GM18517 (cell line): ENCODE data around the gene GFI1.
"Not testable (repeated sequence)": the region's sequence is repeated elsewhere in the genome, so short reads cannot be mapped to it uniquely, and the experiment has no call there.

Source experiments
- ATAC-seq: cut with Tn5 transposase; IDR thresholded peaks from one replicate; pipeline ENCODE4 v1.9.1; 2021; ENCODE audit warnings: mild to moderate bottlenecking, moderate library complexity; ENCODE audit not compliant: unreplicated experiment

GFI1 gene

GRCh38 chr1:92486251-92487077 is at the start of gene GFI1:
Gene GFI1, minus strand, starts transcription at chr1:92486925. Its CDS starts 3,438 bp downstream, at chr1:92483487.
- peak; percentile 27 for ATAC-seq

- not testable (repeated sequence) for ATAC-seq
Measured at GRCh38 chr1:92532371-92532770, 45.6 kb upstream of the GFI1 start.

GRCh38 chr1:92531939-92532338 is 45.2 kb upstream of the GFI1 start:
- not testable (repeated sequence) for ATAC-seq

GRCh38 chr1:92527670-92528069 is 40.9 kb upstream of the GFI1 start:
- ATAC-seq: no peak

- ATAC-seq: not testable (repeated sequence)
Measured at GRCh38 chr1:92524944-92525590, 38.3 kb upstream of the GFI1 start.

GRCh38 chr1:92519043-92519442 is 32.3 kb upstream of the GFI1 start:
- ATAC-seq: no peak

- ATAC-seq: no peak
Measured at GRCh38 chr1:92516574-92516973, 29.8 kb upstream of the GFI1 start.

GRCh38 chr1:92515796-92516201 is 29.1 kb upstream of the GFI1 start:
- ATAC-seq: no peak

GRCh38 chr1:92511541-92511940 is 24.8 kb upstream of the GFI1 start:
- ATAC-seq: no peak

GRCh38 chr1:92509619-92510018 is 22.9 kb upstream of the GFI1 start:
- no peak for ATAC-seq

- ATAC-seq: no peak
Measured at GRCh38 chr1:92505015-92505692, 18.4 kb upstream of the GFI1 start.

- ATAC-seq: no peak
Measured at GRCh38 chr1:92504291-92505014, 17.7 kb upstream of the GFI1 start.

GRCh38 chr1:92503926-92504285 is 17.2 kb upstream of the GFI1 start:
- ATAC-seq: no peak

- ATAC-seq: no peak
Measured at GRCh38 chr1:92503043-92503925, 16.6 kb upstream of the GFI1 start.

- peak; percentile 91 for ATAC-seq
Measured at GRCh38 chr1:92502247-92502646, 15.5 kb upstream of the GFI1 start.

- no peak for ATAC-seq
Measured at GRCh38 chr1:92500552-92500951, 13.8 kb upstream of the GFI1 start.

- no peak for ATAC-seq
Measured at GRCh38 chr1:92495392-92496063, 8.8 kb upstream of the GFI1 start.

- ATAC-seq: no peak
Measured at GRCh38 chr1:92494485-92495141, 7.9 kb upstream of the GFI1 start.

- ATAC-seq: no peak
Measured at GRCh38 chr1:92493139-92493538, 6.4 kb upstream of the GFI1 start.
